ENCODE data around the gene SULT1B1.

- TF ChIP-seq POLR2A (IDR thresholded peaks at IDR 0.05) (no peak), EP300 (IDR thresholded peaks at IDR 0.05) (no peak)
Measured at GRCh38 chr4:69782651-69783310, 22.4 kb upstream of the SULT1B1 start.
